ENCODE measurements around the gene SDS.

- TF ChIP-seq EZH2 (IDR thresholded peaks at IDR 0.05; ENCODE audit: insufficient read depth, poor library complexity, severe bottlenecking) (no peak), EZH2phosphoT487 (IDR thresholded peaks at IDR 0.05; ENCODE audit: insufficient read depth, low read depth) (no peak)
Measured at GRCh38 chr12:113382206-113382605, 21.5 kb downstream of the SDS start.
